ENCODE data around the gene PHYH.
"Not testable (repeated sequence)": the region's sequence is repeated elsewhere in the genome, so short reads cannot be mapped to it uniquely, and the experiment has no call there.

PHYH gene

GRCh38 chr10:13321576-13321975 is 21.7 kb upstream of the PHYH start:
- ATAC-seq (no peak), DNase-seq (no peak)

GRCh38 chr10:13319166-13319565 is 19.3 kb upstream of the PHYH start:
- no peak for ATAC-seq
- no peak for DNase-seq

- no peak for DNase-seq
These were observed 17.6 kb upstream of the PHYH start for GRCh38 chr10:13317474-13317873.

GRCh38 chr10:13316635-13317311 is 16.9 kb upstream of the PHYH start:
- no peak for ATAC-seq
- DNase-seq: no peak

More at GRCh38 chr10:13317474-13317873, 17.6 kb upstream of the PHYH start:
- no peak for ATAC-seq

GRCh38 chr10:13315361-13315760 is 15.5 kb upstream of the PHYH start:
- DNase-seq (no peak), ATAC-seq (no peak)

- DNase-seq (no peak), ATAC-seq (no peak)
These were observed 11.3 kb upstream of the PHYH start for GRCh38 chr10:13311177-13311575.

GRCh38 chr10:13310518-13311176 is 10.8 kb upstream of the PHYH start:
- ATAC-seq (no peak), DNase-seq (no peak)

GRCh38 chr10:13309792-13310191 is 9.9 kb upstream of the PHYH start:
- ATAC-seq: no peak
- DNase-seq: no peak

GRCh38 chr10:13308096-13308495 is 8.2 kb upstream of the PHYH start:
- ATAC-seq: no peak

GRCh38 chr10:13306103-13306502 is 6.2 kb upstream of the PHYH start:
- DNase-seq: no peak
- ATAC-seq: no peak

More at GRCh38 chr10:13308096-13308495, 8.2 kb upstream of the PHYH start:
- no peak for DNase-seq

GRCh38 chr10:13302821-13303555 is 3.1 kb upstream of the PHYH start:
- no peak for ATAC-seq
- DNase-seq: no peak

GRCh38 chr10:13298748-13299436 is 972 bp downstream of the PHYH start:
- DNase-seq: no peak
- ATAC-seq: no peak

- ATAC-seq (no peak), DNase-seq (no peak)
These were observed 3.4 kb downstream of the PHYH start for GRCh38 chr10:13296476-13296875.

GRCh38 chr10:13294784-13295183 is 5.1 kb downstream of the PHYH start:
- no peak for ATAC-seq
- no peak for DNase-seq

GRCh38 chr10:13291821-13292773 is 7.8 kb downstream of the PHYH start:
- DNase-seq (no peak), ATAC-seq (no peak)

- ATAC-seq (no peak), DNase-seq (no peak)
These were observed 8.8 kb downstream of the PHYH start for GRCh38 chr10:13291061-13291460.

- ATAC-seq: no peak
These were observed 15.8 kb downstream of the PHYH start for GRCh38 chr10:13284050-13284449.

GRCh38 chr10:13282348-13282747 is 17.5 kb downstream of the PHYH start:
- DNase-seq, ATAC-seq: not testable (repeated sequence)

More at GRCh38 chr10:13284050-13284449, 15.8 kb downstream of the PHYH start:
- DNase-seq: no peak

- no peak for DNase-seq
These were observed 23.0 kb downstream of the PHYH start for GRCh38 chr10:13276749-13277365.

GRCh38 chr10:13276146-13276545 is 23.7 kb downstream of the PHYH start:
- ATAC-seq, DNase-seq: not testable (repeated sequence)

More at GRCh38 chr10:13276749-13277365, 23.0 kb downstream of the PHYH start:
- ATAC-seq: no peak

- DNase-seq (no peak), ATAC-seq (no peak)
These were observed 27.7 kb downstream of the PHYH start for GRCh38 chr10:13272164-13272571.

Data from stimulated activated naive CD8-positive, alpha-beta T cell treated with anti-CD3 and anti-CD28 coated beads, Interleukin-15, Interleukin-2, amounts not matched to agents 100 U/mL and 50 U/mL, for 24 hours (primary cell).